Urinary bladder (tissue), 4 donors: ENCODE data around the gene ITPK1. TPM values are rescaled to one million over a fixed set of nuclear protein-coding genes. Genes with fewer than 3 reads are reported as not detected.

Source experiments
- DNase-seq: peaks from one replicate; pipeline ENCODE4 v3.0.0-alpha.2; 2015; ENCODE audit errors: extremely low spot score
- H3K27ac ChIP-seq: one replicate; pipeline ENCODE4 v1.5.1; 2013; ENCODE audit warnings: low read depth, mild to moderate bottlenecking, moderate library complexity
- H3K36me3 ChIP-seq: one replicate; pipeline ENCODE4 v1.6.1; 2013; ENCODE audit warnings: mild to moderate bottlenecking, moderate library complexity; ENCODE audit not compliant: insufficient read depth
- H3K4me1 ChIP-seq: one replicate; pipeline ENCODE4 v1.6.1; 2013; ENCODE audit warnings: mild to moderate bottlenecking, moderate library complexity; ENCODE audit not compliant: insufficient read depth
- H3K4me3 ChIP-seq: one replicate; pipeline ENCODE4 v1.5.1; 2013; ENCODE audit warnings: low read depth, low read length
- WGBS: extraction: QIAGEN DNeasy Blood & Tissue Kit; methylation state at CpG from one replicate; pipeline ENCODE4 v1.1.7; 2013; 5-methylcytosine and 5-hydroxymethylcytosine counted together
- polyA plus RNA-seq: library from polyadenylated mRNA; stranded (reverse); fragments of 200-250 nt; gene quantifications from one replicate; pipeline ENCODE4 v1.2.3, GENCODE V29; 2013
- total RNA-seq: library from RNA; depleted of rRNA; stranded (reverse); fragments of >200 nt; gene quantifications from one replicate; pipeline ENCODE4 v1.2.3, GENCODE V29; 2014
- donor health status: healthy with polysubstance abuse.
- donor health status: healthy.

ITPK1 gene
- total and polyA plus RNA-seq, 2 donors: 15.8 to 109 TPM

- Histone ChIP-seq H3K36me3 (no peaks in the 10 kb centered on the region), H3K4me3 (no peak overlapping the region), H3K27ac (no peak overlapping the region), H3K4me1 (no peaks in the 10 kb centered on the region)
- no peak for DNase-seq
- 74% methylated on average over 6 of the region's 6 CpGs for WGBS
Observed at GRCh38 chr14:92907316-92907911, 208.3 kb downstream of the ITPK1 start.

GRCh38 chr14:92906823-92907222 is 208.9 kb downstream of the ITPK1 start:
- no peaks in the 10 kb centered on the region for H3K4me1 ChIP-seq
- DNase-seq: no peak
- H3K27ac ChIP-seq: no peak overlapping the region
- H3K36me3 ChIP-seq: no peaks in the 10 kb centered on the region
- 26% methylated on average over 6 of the region's 6 CpGs for WGBS
- no peak overlapping the region for H3K4me3 ChIP-seq

GRCh38 chr14:92906420-92906819 is 209.3 kb downstream of the ITPK1 start:
- DNase-seq: no peak
- no peaks in the 10 kb centered on the region for H3K4me1 ChIP-seq
- no peak overlapping the region for H3K27ac ChIP-seq
- no peaks in the 10 kb centered on the region for H3K36me3 ChIP-seq
- 69% methylated on average over 6 of the region's 6 CpGs for WGBS
- H3K4me3 ChIP-seq: no peak overlapping the region

GRCh38 chr14:92905667-92906066 is 210.1 kb downstream of the ITPK1 start:
- Histone ChIP-seq H3K27ac (no peak overlapping the region), H3K4me1 (no peaks in the 10 kb centered on the region), H3K4me3 (no peak overlapping the region), H3K36me3 (no peaks in the 10 kb centered on the region)
- 73% methylated on average over 8 of the region's 8 CpGs for WGBS
- no peak for DNase-seq

- Histone ChIP-seq H3K4me3 (no peak overlapping the region), H3K27ac (no peak overlapping the region), H3K36me3 (no peaks in the 10 kb centered on the region), H3K4me1 (no peaks in the 10 kb centered on the region)
- DNase-seq: no peak
- 70% methylated on average over 6 of the region's 6 CpGs for WGBS
Observed at GRCh38 chr14:92903359-92903758, 212.4 kb downstream of the ITPK1 start.

GRCh38 chr14:92902726-92903125 is 213.0 kb downstream of the ITPK1 start:
- WGBS: 17% methylated on average over 17 of the region's 17 CpGs
- H3K4me1 ChIP-seq: no peaks in the 10 kb centered on the region
- no peak overlapping the region for H3K4me3 ChIP-seq
- H3K27ac ChIP-seq: no peak overlapping the region
- no peak for DNase-seq
- no peaks in the 10 kb centered on the region for H3K36me3 ChIP-seq

- WGBS: 71% methylated on average over 6 of the region's 6 CpGs
- Histone ChIP-seq H3K36me3 (no peaks in the 10 kb centered on the region), H3K27ac (no peak overlapping the region), H3K4me1 (no peaks in the 10 kb centered on the region), H3K4me3 (no peak overlapping the region)
- DNase-seq: no peak
Observed at GRCh38 chr14:92902191-92902590, 213.5 kb downstream of the ITPK1 start.

GRCh38 chr14:92900660-92901059 is 215.1 kb downstream of the ITPK1 start:
- 93% methylated on average over 2 of the region's 2 CpGs for WGBS
- H3K4me3 ChIP-seq: no peak overlapping the region
- H3K36me3 ChIP-seq: no peaks in the 10 kb centered on the region
- no peak overlapping the region for H3K27ac ChIP-seq
- H3K4me1 ChIP-seq: no peaks in the 10 kb centered on the region
- DNase-seq: no peak

GRCh38 chr14:92898566-92899131 is 217.1 kb downstream of the ITPK1 start:
- 54% methylated on average over 9 of the region's 9 CpGs for WGBS
- DNase-seq: no peak
- Histone ChIP-seq H3K4me3 (no peak overlapping the region), H3K36me3 (no peaks in the 10 kb centered on the region), H3K4me1 (no peaks in the 10 kb centered on the region), H3K27ac (no peak overlapping the region)

GRCh38 chr14:92897922-92898565 is 217.7 kb downstream of the ITPK1 start:
- Histone ChIP-seq H3K4me3 (no peak overlapping the region), H3K4me1 (no peaks in the 10 kb centered on the region), H3K36me3 (no peaks in the 10 kb centered on the region), H3K27ac (no peak overlapping the region)
- 80% methylated on average over 5 of the region's 5 CpGs for WGBS
- DNase-seq: no peak

- no peak overlapping the region for H3K27ac ChIP-seq
- H3K4me1 ChIP-seq: no peaks in the 10 kb centered on the region
- no peaks in the 10 kb centered on the region for H3K36me3 ChIP-seq
- WGBS: 85% methylated on average over 4 of the region's 4 CpGs
- no peak overlapping the region for H3K4me3 ChIP-seq
- DNase-seq: no peak
Observed at GRCh38 chr14:92895352-92895878, 220.3 kb downstream of the ITPK1 start.

GRCh38 chr14:92892589-92892988 is 223.1 kb downstream of the ITPK1 start:
- DNase-seq: no peak
- Histone ChIP-seq H3K4me3 (no peak overlapping the region), H3K27ac (no peak overlapping the region), H3K4me1 (no peaks in the 10 kb centered on the region), H3K36me3 (no peaks in the 10 kb centered on the region)

GRCh38 chr14:92890830-92891588 is 224.7 kb downstream of the ITPK1 start:
- no peak overlapping the region for H3K4me3 ChIP-seq
- H3K4me1 ChIP-seq: no peaks in the 10 kb centered on the region
- H3K27ac ChIP-seq: no peak overlapping the region
- H3K36me3 ChIP-seq: no peaks in the 10 kb centered on the region
- DNase-seq: peak; percentile 21
- WGBS: 44% methylated on average over 7 of the region's 7 CpGs

GRCh38 chr14:92888896-92889295 is 226.8 kb downstream of the ITPK1 start:
- Histone ChIP-seq H3K4me1 (no peaks in the 10 kb centered on the region), H3K27ac (no peak overlapping the region), H3K4me3 (no peak overlapping the region), H3K36me3 (no peaks in the 10 kb centered on the region)
- DNase-seq: no peak
